SIG-M5 treated with dmso at 0.1 percent for 504 hours (cell line): ENCODE data around the gene S100A14.

ENCODE experiments used
- DNase-seq: peaks from one replicate; lab custom pipeline; 2025; ENCODE audit not compliant: unreplicated experiment; lab: John Stamatoyannopoulos, UW

S100A14 gene

GRCh38 chr1:153639280-153639679 lies 23.2 kb upstream of the S100A14 start:
- DNase-seq, result no peak

- DNase-seq, result no peak
Measured at GRCh38 chr1:153638261-153638660, 22.1 kb upstream of the S100A14 start.

GRCh38 chr1:153636312-153636711 lies 20.2 kb upstream of the S100A14 start:
- no peak for DNase-seq

GRCh38 chr1:153635872-153636271 lies 19.7 kb upstream of the S100A14 start:
- DNase-seq, result no peak

GRCh38 chr1:153633754-153634665 lies 17.9 kb upstream of the S100A14 start, which contains the start of gene CHTOP:
TSS of gene CHTOP (plus strand) at chr1:153634066. CDS start at chr1:153636589, 2,523 bp downstream.
- DNase-seq, result peak; percentile 98

GRCh38 chr1:153633161-153633753 lies 17.1 kb upstream of the S100A14 start:
- no peak for DNase-seq

- no peak for DNase-seq
Measured at GRCh38 chr1:153631047-153632022, 15.2 kb upstream of the S100A14 start.

GRCh38 chr1:153630384-153630783 lies 14.3 kb upstream of the S100A14 start:
- no peak for DNase-seq

GRCh38 chr1:153629971-153630370 lies 13.8 kb upstream of the S100A14 start:
- DNase-seq, result no peak

GRCh38 chr1:153629343-153629665 lies 13.2 kb upstream of the S100A14 start:
- DNase-seq, result no peak

GRCh38 chr1:153628638-153629342 lies 12.7 kb upstream of the S100A14 start:
- no peak for DNase-seq

- DNase-seq, result no peak
Measured at GRCh38 chr1:153627715-153628626, 11.8 kb upstream of the S100A14 start, which contains the start of gene S100A1. TSS of gene S100A1 (plus strand) at chr1:153628434. CDS start at chr1:153630522, 2,088 bp downstream.

- peak; percentile 51 for DNase-seq
Measured at GRCh38 chr1:153626904-153627714, 11.0 kb upstream of the S100A14 start, which contains the start of gene S100A13. TSS of gene S100A13 (minus strand) at chr1:153627505. CDS start at chr1:153626472, 1,033 bp downstream.

- DNase-seq, result no peak
Measured at GRCh38 chr1:153626477-153626903, 10.4 kb upstream of the S100A14 start.

- DNase-seq, result no peak
Measured at GRCh38 chr1:153624965-153625611, 9.0 kb upstream of the S100A14 start.

- DNase-seq, result peak; percentile 79
Measured at GRCh38 chr1:153623101-153623500, 7.0 kb upstream of the S100A14 start.

- DNase-seq, result no peak
Measured at GRCh38 chr1:153619171-153619570, 3.0 kb upstream of the S100A14 start.

GRCh38 chr1:153617663-153618062 lies 1.5 kb upstream of the S100A14 start:
- DNase-seq, result peak; percentile 53
